Measurements from ENCODE around the gene RYR1. TPM values are rescaled to one million over a fixed set of nuclear protein-coding genes. Genes with fewer than 3 reads are reported as not detected.

The RYR1 gene
- polyA plus RNA-seq, 1 of the 3 experiments (the other 2 are of a cell fraction), result under 0.01 TPM

DNA sequence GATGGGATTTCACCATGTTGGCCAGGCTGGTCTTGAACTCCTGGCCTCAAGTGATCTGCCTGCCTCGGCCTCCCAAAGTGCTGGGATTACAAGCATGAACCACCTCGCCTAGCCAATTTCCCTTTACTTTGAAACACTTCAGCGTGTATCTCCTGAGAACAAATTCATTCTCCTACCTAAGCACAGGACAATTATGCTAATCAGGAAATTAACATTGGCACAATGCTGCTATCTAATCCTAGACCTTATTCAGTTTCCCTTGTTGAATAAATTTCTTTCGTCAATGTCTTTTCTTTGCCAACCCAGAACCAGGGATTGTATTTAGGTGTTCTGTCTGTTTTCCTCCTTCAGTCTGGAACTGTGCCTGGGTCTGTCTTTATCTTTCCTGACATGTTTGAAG is 116.5 kb downstream of the RYR1 start:
- ChIA-PET POLR2A (interaction anchor here (0.6 kb wide), 1 partner anchor 165 kb away, joined by 4 read pairs; no protein-coding TSS in a partner anchor), CTCF (no interaction called here)
- H3K27ac ChIP-seq (ENCODE audit: low read depth in 2 of 2, low read length in 1 of 2), result no peak overlapping the region
- no peaks in the 10 kb centered on the region for H4K20me1 ChIP-seq (ENCODE audit: insufficient read depth)
- H3K4me2 ChIP-seq, result no peak overlapping the region
- no peak overlapping the region for H3K9ac ChIP-seq
- H3K4me1 ChIP-seq (ENCODE audit: control insufficient read depth in 1 of 2, insufficient read depth in 2 of 2, low read depth in 1 of 2, low read length in 1 of 2), result peaks cover 0 to 3% of the 10 kb centered on the region in 2 experiments; a peak in 2 of 4 replicates
- peaks cover 3% of the 10 kb centered on the region for H3F3A ChIP-seq (replicated peaks; ENCODE audit: insufficient read depth)
- no peaks in the 10 kb centered on the region; the same call in 1 of the 2 replicates for H3K27me3 ChIP-seq (ENCODE audit: insufficient read depth)
- no peak for TF ChIP-seq PBX3 (IDR thresholded peaks at IDR 0.05)
- no peak for TF ChIP-seq RXRA (IDR thresholded peaks at IDR 0.05; ENCODE audit: borderline replicate concordance, low read depth)
- no peaks in the 10 kb centered on the region for H3K36me3 ChIP-seq (replicated peaks in 1 of 2; ENCODE audit: control insufficient read depth in 1 of 2, insufficient read depth in 2 of 2, low read length in 1 of 2)
- no peak for DNase-seq
- H2AFZ ChIP-seq (ENCODE audit: low read depth), result no peak overlapping the region
- 75% methylated on average over 2 of the region's 4 CpGs for WGBS (ENCODE audit: low lambda C conversion rate)
- H3K79me2 ChIP-seq (ENCODE audit: insufficient read depth), result no peaks in the 10 kb centered on the region
- no peaks in the 10 kb centered on the region for H3K9me2 ChIP-seq
- H3K9me3 ChIP-seq, result no peaks in the 10 kb centered on the region
- no peak overlapping the region for H3K4me3 ChIP-seq (ENCODE audit: low read depth in 2 of 2, low read length in 1 of 2)

DNA sequence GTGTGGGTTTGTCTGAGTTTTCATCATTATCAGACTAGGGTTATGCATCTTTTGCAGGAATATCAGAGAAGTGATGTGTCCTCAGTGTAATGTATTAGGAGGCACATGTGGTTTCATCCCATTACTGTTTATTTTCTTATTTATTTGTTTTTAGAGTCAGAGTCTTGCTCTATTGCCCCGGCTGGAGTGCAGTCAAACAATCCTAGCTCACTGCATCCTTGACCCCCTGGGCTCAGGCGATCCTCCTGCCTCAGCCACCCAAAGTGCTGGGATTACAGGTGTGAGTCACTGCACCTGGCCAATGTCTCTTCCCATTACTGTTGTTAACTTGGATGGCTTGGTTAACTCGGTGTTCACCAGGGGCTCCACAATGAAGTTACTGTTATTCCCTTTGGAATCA is 116.9 kb downstream of the RYR1 start:
- Histone ChIP-seq H2AFZ (ENCODE audit: low read depth) (no peak overlapping the region), H3K36me3 (replicated peaks in 1 of 2; ENCODE audit: control insufficient read depth in 1 of 2, insufficient read depth in 2 of 2, low read length in 1 of 2) (no peaks in the 10 kb centered on the region), H3K4me1 (ENCODE audit: control insufficient read depth in 1 of 2, insufficient read depth in 2 of 2, low read depth in 1 of 2, low read length in 1 of 2) (no peaks in the 10 kb centered on the region), H3K9me3 (no peaks in the 10 kb centered on the region), H3K27me3 (ENCODE audit: insufficient read depth) (no peaks in the 10 kb centered on the region; the same call in 1 of the 2 replicates), H3K4me2 (no peak overlapping the region), H3K9me2 (no peaks in the 10 kb centered on the region), H3K79me2 (ENCODE audit: insufficient read depth) (no peaks in the 10 kb centered on the region), H3K4me3 (ENCODE audit: low read depth in 2 of 2, low read length in 1 of 2) (no peak overlapping the region), H3F3A (replicated peaks; ENCODE audit: insufficient read depth) (no peaks in the 10 kb centered on the region), H4K20me1 (ENCODE audit: insufficient read depth) (no peaks in the 10 kb centered on the region), H3K9ac (no peak overlapping the region), H3K27ac (ENCODE audit: low read depth in 2 of 2, low read length in 1 of 2) (no peak overlapping the region)
- ChIA-PET POLR2A (no interaction called here), CTCF (interaction anchor here (1.4 kb wide), 1 partner anchor 147 kb away, joined by 4 read pairs; the partner anchor contains the start of gene FAM98C)
- WGBS (ENCODE audit: low lambda C conversion rate), result 30% methylated on average over 3 of the region's 3 CpGs
- DNase-seq, result no peak
- TF ChIP-seq SMC3 (IDR thresholded peaks at IDR 0.05; ENCODE audit: low read depth, low read length), result no peak
- no peak for TF ChIP-seq NFIC (IDR thresholded peaks at IDR 0.05; ENCODE audit: borderline replicate concordance)
- TF ChIP-seq EP300 (IDR thresholded peaks at IDR 0.05; ENCODE audit: borderline replicate concordance in 1 of 2, low read depth in 1 of 2, low read length in 1 of 2), result no peak
- no peak for TF ChIP-seq USF2 (IDR thresholded peaks at IDR 0.05; ENCODE audit: borderline replicate concordance, low read depth, low read length)
- TF ChIP-seq FOXJ3 (CRISPR knock-in tag; IDR thresholded peaks at IDR 0.05), result no peak
- TF ChIP-seq, protein P1, sequence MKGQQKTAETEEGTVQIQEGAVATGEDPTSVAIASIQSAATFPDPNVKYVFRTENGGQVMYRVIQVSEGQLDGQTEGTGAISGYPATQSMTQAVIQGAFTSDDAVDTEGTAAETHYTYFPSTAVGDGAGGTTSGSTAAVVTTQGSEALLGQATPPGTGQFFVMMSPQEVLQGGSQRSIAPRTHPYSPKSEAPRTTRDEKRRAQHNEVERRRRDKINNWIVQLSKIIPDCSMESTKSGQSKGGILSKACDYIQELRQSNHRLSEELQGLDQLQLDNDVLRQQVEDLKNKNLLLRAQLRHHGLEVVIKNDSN (IDR thresholded peaks at IDR 0.05; ENCODE audit: borderline replicate concordance, low read depth), result no peak
- no peak for TF ChIP-seq CHD2 (IDR thresholded peaks at IDR 0.05; ENCODE audit: low read length, partially characterized antibody)
- no peak for TF ChIP-seq ELF1 (IDR thresholded peaks at IDR 0.05)
- TF ChIP-seq FOSL2 (IDR thresholded peaks at IDR 0.05; ENCODE audit: borderline replicate concordance, low read depth), result no peak
- TF ChIP-seq RFX5 (IDR thresholded peaks at IDR 0.05; ENCODE audit: low read length), result no peak
- no peak for TF ChIP-seq MAX (IDR thresholded peaks at IDR 0.05; ENCODE audit: low read depth)
- TF ChIP-seq MEF2A (IDR thresholded peaks at IDR 0.05; ENCODE audit: borderline replicate concordance, low read depth), result no peak
- TF ChIP-seq TAF1 (IDR thresholded peaks at IDR 0.05; ENCODE audit: borderline replicate concordance, low read depth, low read length), result no peak
- TF ChIP-seq, protein P2, sequence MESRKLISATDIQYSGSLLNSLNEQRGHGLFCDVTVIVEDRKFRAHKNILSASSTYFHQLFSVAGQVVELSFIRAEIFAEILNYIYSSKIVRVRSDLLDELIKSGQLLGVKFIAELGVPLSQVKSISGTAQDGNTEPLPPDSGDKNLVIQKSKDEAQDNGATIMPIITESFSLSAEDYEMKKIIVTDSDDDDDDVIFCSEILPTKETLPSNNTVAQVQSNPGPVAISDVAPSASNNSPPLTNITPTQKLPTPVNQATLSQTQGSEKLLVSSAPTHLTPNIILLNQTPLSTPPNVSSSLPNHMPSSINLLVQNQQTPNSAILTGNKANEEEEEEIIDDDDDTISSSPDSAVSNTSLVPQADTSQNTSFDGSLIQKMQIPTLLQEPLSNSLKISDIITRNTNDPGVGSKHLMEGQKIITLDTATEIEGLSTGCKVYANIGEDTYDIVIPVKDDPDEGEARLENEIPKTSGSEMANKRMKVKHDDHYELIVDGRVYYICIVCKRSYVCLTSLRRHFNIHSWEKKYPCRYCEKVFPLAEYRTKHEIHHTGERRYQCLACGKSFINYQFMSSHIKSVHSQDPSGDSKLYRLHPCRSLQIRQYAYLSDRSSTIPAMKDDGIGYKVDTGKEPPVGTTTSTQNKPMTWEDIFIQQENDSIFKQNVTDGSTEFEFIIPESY (IDR thresholded peaks at IDR 0.05; ENCODE audit: borderline replicate concordance, low read depth), result no peak

All from SK-N-SH (cell line).